ENCODE data around the gene DNM1.
"Not testable (repeated sequence)": the region's sequence is repeated elsewhere in the genome, so short reads cannot be mapped to it uniquely, and the experiment has no call there.

The DNM1 gene

GRCh38 chr9:128175726-128176125 lies 27.5 kb upstream of the DNM1 start:
- DNase-seq (ENCODE audit: low read depth in 2 of 2) = no peak

GRCh38 chr9:128178806-128179431 lies 24.3 kb upstream of the DNM1 start:
- DNase-seq (ENCODE audit: low read depth in 2 of 2) = no peak

GRCh38 chr9:128180001-128180400 lies 23.2 kb upstream of the DNM1 start:
- DNase-seq (ENCODE audit: low read depth in 2 of 2) = no peak

- no peak for DNase-seq (ENCODE audit: low read depth in 2 of 2)
Measured at GRCh38 chr9:128180447-128180846, 22.7 kb upstream of the DNM1 start.

GRCh38 chr9:128181480-128181879 lies 21.7 kb upstream of the DNM1 start:
- DNase-seq (ENCODE audit: low read depth in 2 of 2) = not testable (repeated sequence)

GRCh38 chr9:128182893-128183588 lies 20.1 kb upstream of the DNM1 start:
- DNase-seq (ENCODE audit: low read depth in 2 of 2) = no peak

GRCh38 chr9:128185979-128186965 lies 16.9 kb upstream of the DNM1 start:
- no peak for DNase-seq (ENCODE audit: low read depth in 2 of 2)

- no peak for DNase-seq (ENCODE audit: low read depth in 2 of 2)
Measured at GRCh38 chr9:128187361-128187760, 15.8 kb upstream of the DNM1 start.

GRCh38 chr9:128188209-128188608 lies 15.0 kb upstream of the DNM1 start:
- no peak for DNase-seq (ENCODE audit: low read depth in 2 of 2)

DNA sequence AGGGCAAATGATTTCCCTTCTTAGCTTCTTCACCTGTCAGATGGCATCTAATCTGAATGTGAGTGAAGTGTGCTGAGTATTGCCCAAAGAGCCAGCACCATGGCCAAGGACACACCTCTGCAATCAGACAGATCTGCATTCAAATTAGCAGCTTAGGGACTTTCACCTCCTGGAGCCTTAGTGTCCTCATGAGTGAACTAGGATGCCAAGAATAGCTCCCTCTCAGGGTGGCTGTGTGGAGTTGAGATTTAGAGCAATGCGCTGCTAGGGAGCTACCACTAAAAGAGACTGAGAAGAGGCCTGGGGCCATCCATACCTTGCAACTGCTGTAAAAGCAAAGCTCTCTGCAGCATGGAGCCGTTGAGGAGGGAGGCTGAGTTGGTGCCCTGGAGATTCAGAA lies 13.2 kb upstream of the DNM1 start:
- DNase-seq (ENCODE audit: low read depth in 2 of 2) = no peak

DNA sequence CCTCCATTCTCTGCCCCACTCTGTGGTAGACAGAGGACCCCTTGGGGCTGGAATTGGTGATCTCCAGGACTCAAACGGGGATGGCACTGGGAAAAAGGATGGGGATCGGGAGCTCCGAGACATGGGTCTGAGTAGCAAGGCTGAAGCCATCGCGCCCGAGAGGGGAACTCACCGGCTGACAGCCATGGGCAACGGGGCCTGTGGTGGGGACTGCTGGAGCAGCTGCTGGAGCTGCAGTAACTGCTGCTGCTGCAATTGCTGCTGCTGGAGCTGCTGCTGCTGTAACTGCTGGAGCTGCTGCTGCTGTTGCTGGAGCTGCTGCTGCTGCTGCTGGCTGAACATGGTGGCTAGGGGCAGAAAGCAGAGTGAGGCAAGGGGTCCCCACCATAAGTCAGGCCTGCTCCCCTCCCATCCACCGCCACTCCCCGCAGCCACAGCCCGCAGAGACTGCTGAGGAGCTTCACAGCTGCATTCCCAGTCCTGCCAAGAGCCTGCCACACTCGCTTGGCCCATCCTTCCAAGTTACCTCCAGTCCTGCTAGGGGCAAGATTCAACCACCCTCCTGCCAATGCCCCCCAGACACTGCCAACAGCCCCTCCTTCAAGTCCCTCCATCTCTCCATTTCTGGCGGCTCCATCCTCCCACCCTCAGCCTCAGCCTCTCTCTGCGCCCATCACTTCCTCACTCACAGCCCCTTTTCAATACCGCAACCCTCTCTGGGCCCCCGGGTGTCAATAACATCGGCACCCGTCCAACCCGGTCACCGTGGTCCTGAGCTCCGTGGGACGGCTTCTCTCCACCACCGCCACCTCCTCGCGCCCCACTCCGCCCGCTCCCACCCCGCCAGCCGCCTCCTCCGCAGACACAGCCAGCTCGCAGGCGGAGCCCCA lies 12.4 kb upstream of the DNM1 start:
- peak in 1 of 2 donors; percentile 30 for DNase-seq (ENCODE audit: low read depth in 2 of 2)

DNA sequence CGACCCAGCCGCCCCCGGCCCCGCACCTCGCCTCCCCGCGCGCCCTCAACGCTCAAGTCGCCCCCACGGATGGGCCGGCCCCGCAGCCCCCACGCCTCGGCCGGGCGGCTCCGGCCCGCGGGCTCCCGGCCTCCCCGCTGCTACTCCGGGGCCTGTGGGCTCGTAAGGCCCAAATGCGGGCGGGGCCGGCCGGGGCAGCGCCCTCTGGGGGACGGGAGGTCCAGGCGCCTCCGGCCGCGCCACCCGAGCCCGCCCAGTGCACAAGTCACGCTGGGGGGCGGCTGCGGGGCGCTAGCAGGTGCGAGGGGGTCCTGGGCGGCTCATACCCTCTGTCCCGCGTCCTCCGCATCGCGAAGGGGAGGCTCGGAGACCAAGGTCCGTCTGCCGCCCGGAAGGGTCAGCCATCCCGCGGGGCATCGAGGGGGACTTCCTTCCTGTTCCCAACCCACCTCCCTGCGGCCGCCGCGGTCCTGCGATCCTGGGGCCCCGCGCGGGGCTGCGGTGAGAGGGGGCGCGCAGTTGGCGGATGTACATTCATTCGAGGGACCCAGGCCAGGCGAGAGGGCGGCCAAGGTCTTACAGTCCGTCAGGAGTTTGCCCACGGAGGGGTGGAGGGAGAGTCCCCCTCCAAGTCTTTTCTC lies 11.7 kb upstream of the DNM1 start, which contains the start of gene CIZ1:
TSS of gene CIZ1 (minus strand) at position 167 of the 641 bp plus-strand sequence. CDS start 715 bp downstream, outside the sequence.
- DNase-seq (ENCODE audit: low read depth in 2 of 2) = peak; percentile 66 to 73

DNA sequence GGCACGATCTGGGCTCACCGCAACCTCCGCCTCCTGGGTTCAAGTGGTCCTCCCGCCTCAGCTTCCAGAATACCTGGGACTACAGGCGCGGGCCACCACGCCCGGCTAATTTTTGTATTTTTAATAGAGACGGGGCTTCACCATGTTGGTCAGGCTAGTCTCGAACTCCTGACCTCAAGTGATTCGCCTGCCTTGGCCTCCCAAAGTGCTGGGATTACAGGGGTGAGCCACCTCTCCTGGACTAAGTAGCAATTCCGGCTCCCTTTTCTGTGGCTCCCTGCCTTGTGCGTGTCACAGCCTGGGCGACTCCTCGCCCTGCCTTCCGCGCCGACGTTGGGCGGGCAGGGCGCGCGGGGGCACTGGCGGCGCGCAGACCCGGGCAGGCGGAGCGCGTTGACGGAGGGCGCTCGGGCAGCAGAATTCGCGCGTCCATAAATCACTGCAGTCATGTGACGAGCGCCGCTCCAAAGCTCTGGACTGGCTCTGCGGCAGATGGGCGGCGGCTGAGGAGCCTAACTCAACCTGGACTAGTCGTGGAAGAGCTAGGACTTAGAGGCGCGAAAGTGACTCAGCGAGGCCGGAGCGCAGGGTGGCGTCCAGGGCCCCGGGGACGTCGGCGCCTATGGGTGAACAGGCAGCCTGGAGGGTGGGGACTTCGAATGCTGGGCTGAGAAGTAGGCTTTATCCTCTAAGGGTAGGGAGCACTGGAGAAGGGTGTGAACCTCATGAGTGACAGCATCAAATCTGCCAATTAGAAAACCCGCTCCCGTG lies 10.4 kb upstream of the DNM1 start:
- DNase-seq (ENCODE audit: low read depth in 2 of 2) = peak in 1 of 2 donors; percentile 36

DNA sequence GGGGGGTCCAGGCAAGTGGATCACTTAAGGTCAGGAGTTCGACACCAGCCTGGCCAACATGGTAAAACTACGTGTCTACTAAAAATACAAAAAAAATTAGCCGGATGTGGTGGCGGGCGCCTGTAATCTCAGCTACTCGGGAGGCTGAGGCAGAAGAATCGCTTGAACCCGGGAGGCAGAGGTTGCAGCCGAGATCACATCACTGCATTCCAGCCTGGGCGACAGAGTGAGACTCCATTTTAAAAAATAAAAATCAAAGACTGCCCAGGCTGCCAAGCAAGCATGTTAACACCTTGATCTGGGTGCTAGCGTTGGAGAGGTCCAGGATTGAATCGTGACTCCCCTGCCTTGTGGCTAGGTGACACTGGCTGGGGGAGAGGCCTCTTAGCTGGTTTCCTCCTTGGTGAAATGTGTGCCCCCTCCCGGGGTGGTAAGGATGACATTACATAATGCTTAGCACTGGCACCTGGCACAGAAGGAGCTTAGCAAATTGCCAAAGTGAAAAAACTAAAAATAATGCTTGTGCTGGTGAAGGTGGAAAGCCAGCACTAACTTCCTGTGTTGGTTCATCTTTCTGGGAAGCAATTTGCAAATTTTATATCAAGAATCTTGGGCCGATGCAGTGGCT lies 9.6 kb upstream of the DNM1 start:
- no peak for DNase-seq (ENCODE audit: low read depth in 2 of 2)

- no peak for DNase-seq (ENCODE audit: low read depth in 2 of 2)
Measured at GRCh38 chr9:128201441-128202369, 1.5 kb upstream of the DNM1 start.

DNA sequence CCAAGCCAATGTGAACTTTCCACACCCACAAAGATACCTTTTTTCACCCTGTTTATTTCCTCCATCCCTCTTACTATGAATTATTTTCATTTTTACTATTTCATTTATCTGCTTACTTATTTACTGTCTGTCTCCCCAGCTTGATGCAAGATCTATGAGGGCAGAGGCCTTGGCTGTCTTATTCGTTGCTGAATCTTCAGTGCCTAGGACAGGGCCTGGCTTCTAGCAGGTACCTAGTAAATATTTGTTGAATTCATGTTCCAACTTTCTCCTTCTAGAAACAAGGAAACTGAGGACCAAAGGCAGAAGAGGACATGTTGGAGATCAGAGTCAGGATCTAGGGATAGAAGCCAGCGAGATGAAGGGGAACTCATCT lies 543 bp upstream of the DNM1 start:
- no peak for DNase-seq (ENCODE audit: low read depth in 2 of 2)

DNA sequence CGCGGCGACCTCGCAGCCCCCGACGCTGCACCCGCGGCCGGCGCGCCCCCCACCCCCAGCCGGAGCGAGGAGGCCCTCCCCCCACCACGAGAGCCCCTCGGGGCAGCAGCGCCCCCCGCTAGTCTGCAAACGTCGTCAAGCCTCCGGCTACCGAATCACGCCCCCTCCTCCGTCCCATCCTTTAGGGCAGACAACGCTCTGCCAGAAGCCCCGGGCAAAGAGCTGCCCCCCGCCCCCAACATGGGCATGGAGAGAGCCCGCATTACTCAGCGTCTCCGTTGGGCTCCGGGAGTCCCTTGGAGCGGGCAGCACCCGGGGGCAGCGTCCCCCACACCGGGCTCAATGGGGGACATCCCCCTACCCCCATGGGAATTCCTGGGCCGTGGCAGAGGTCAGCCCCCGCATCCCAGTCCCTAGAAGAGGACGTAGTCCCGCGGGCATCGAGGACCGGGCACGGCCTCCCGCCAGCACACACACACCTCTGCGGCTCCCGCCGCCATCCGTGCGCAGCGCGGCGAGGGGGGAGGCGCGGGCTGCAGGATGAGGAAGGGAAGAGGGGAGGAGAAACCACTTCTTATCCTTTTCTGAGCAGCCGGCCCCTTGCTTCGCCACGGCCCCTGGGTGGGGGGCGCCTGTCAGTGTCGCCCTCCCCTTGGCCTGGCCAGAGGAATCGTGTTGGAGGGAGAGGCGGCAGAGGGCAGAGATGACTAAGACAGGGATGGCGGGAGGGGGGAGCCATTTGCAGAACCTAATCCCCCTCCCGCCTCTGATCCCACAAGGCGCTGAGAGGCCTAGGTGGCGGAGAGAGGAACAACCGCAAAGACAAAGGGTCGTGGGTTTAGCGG lies 750 bp downstream of the DNM1 start:
- DNase-seq (ENCODE audit: low read depth in 2 of 2) = no peak

GRCh38 chr9:128204858-128205257 lies 1.7 kb downstream of the DNM1 start:
- DNase-seq (ENCODE audit: low read depth in 2 of 2) = no peak

All from stimulated activated CD8-positive, alpha-beta memory T cell treated with anti-CD3 and anti-CD28 coated beads, Interleukin-2, amount 100 ng/mL, for 48 hours (primary cell).